ENCODE results near the gene CRHBP. TPM values are rescaled to one million over a fixed set of nuclear protein-coding genes. Genes with fewer than 3 reads are reported as not detected.

The CRHBP gene
- polyA plus RNA-seq, 3 donors = 2.2 TPM; not detected in 2

DNA sequence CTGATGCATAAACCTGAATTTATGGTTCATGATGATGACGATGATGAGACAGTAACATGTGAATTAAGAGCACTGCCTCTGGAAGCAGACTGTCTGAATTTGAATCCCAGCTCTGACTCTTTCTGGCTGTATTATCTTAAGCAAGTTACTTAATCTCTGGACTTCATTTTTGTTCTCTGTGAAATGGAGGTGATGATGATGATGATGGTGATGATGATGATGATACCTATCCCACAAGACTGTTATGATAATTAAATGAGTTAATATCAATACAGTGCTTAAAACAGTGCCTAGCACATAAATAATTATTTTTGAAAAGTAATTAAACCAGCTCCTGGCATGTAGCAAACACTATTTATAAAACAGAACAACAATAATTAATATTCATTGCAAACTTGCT lies 64.1 kb downstream of the CRHBP start:
- H3K4me2 ChIP-seq (replicated peaks; ENCODE audit: extremely low read depth, low read length, poor library complexity, severe bottlenecking) = no peak overlapping the region
- no peaks in the 10 kb centered on the region for H3K36me3 Mint-ChIP-seq
- H3K4me3 ChIP-seq (replicated peaks in 1 of 3; ENCODE audit: low read depth in 2 of 3, low read length in 3 of 3) = no peak overlapping the region
- H3K4me1 ChIP-seq (ENCODE audit: control insufficient read depth in 1 of 2, insufficient read depth in 2 of 2, low read length in 2 of 2) = no peaks in the 10 kb centered on the region
- TF ChIP-seq, protein P1, sequence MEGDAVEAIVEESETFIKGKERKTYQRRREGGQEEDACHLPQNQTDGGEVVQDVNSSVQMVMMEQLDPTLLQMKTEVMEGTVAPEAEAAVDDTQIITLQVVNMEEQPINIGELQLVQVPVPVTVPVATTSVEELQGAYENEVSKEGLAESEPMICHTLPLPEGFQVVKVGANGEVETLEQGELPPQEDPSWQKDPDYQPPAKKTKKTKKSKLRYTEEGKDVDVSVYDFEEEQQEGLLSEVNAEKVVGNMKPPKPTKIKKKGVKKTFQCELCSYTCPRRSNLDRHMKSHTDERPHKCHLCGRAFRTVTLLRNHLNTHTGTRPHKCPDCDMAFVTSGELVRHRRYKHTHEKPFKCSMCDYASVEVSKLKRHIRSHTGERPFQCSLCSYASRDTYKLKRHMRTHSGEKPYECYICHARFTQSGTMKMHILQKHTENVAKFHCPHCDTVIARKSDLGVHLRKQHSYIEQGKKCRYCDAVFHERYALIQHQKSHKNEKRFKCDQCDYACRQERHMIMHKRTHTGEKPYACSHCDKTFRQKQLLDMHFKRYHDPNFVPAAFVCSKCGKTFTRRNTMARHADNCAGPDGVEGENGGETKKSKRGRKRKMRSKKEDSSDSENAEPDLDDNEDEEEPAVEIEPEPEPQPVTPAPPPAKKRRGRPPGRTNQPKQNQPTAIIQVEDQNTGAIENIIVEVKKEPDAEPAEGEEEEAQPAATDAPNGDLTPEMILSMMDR (IDR thresholded peaks at IDR 0.05) = no peak
- H3K27me3 Mint-ChIP-seq (ENCODE audit: low read depth in 3 of 3) = peaks cover 0 to 3% (median 0%) of the 10 kb centered on the region in 3 donors
- no peaks in the 10 kb centered on the region for H3K36me3 ChIP-seq (replicated peaks in 1 of 2; ENCODE audit: control insufficient read depth in 1 of 2, insufficient read depth in 2 of 2, low read length in 2 of 2)
- no peak overlapping the region for H3K9ac ChIP-seq (ENCODE audit: insufficient read depth, low read length, poor library complexity, severe bottlenecking)
- no peak overlapping the region for H3K27ac ChIP-seq (ENCODE audit: low read depth in 1 of 2, low read length in 2 of 2)
- H3K4me1 Mint-ChIP-seq = no peaks in the 10 kb centered on the region
- DNase-seq = no peak
- no peaks in the 10 kb centered on the region for H3K27me3 ChIP-seq (ENCODE audit: control insufficient read depth in 2 of 2, insufficient read depth in 2 of 2, low read length in 2 of 2)
- no peaks in the 10 kb centered on the region for H3K9me3 ChIP-seq (replicated peaks in 1 of 2; ENCODE audit: control insufficient read depth in 1 of 2, insufficient read depth in 1 of 2, low read length in 2 of 2)
- H2AFZ ChIP-seq (ENCODE audit: insufficient read depth, low read depth, low read length, poor library complexity, severe bottlenecking) = no peak overlapping the region
- H3K79me2 ChIP-seq (ENCODE audit: insufficient read depth, low read length) = no peaks in the 10 kb centered on the region
- no CpG with 5 or more reads among the region's 1 CpG for WGBS (ENCODE audit: insufficient coverage)
- H3K9me3 Mint-ChIP-seq = no peaks in the 10 kb centered on the region
- intact Hi-C loops (cut with micrococcal nuclease) = loop anchor here in 1 of 2 donors (10.0 kb wide), 1 partner anchor 152 kb away; no protein-coding TSS in a partner anchor
- H3K4me3 Mint-ChIP-seq = no peak overlapping the region
- no peaks in the 10 kb centered on the region for H4K20me1 ChIP-seq (ENCODE audit: insufficient read depth, low read length)
- no peak overlapping the region for H3K27ac Mint-ChIP-seq

DNA sequence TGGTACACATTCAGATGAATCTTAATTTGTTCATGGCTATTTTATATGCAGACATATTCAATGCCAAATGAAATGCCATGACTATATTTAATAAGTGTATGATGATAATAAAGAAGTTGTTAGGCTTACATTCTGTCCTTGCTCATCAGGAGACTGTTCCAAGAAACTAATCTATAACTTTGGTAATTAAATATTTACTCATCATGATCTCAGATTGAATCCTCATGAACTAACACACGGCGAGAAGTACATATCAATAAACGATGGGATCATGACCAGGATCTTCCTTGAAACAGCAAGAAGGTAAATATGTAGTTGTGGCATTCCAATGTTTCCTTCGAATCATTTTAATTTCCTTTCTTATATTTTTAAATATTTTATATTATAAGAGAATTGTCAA lies 64.8 kb downstream of the CRHBP start:
- Mint-ChIP-seq H3K9me3 (peaks cover 0 to 5% (median 2%) of the 10 kb centered on the region in 7 donors), H3K36me3 (no peaks in the 10 kb centered on the region), H3K4me1 (no peaks in the 10 kb centered on the region), H3K4me3 (no peak overlapping the region), H3K27ac (no peak overlapping the region), H3K27me3 (ENCODE audit: low read depth in 3 of 3) (peaks cover 0 to 4% (median 0%) of the 10 kb centered on the region in 3 donors)
- Histone ChIP-seq H3K9me3 (replicated peaks in 1 of 2; ENCODE audit: control insufficient read depth in 1 of 2, insufficient read depth in 1 of 2, low read length in 2 of 2) (no peaks in the 10 kb centered on the region), H3K9ac (ENCODE audit: insufficient read depth, low read length, poor library complexity, severe bottlenecking) (no peak overlapping the region), H3K79me2 (ENCODE audit: insufficient read depth, low read length) (no peaks in the 10 kb centered on the region), H3K36me3 (replicated peaks in 1 of 2; ENCODE audit: control insufficient read depth in 1 of 2, insufficient read depth in 2 of 2, low read length in 2 of 2) (no peaks in the 10 kb centered on the region), H3K4me1 (ENCODE audit: control insufficient read depth in 1 of 2, insufficient read depth in 2 of 2, low read length in 2 of 2) (no peaks in the 10 kb centered on the region), H3K27ac (ENCODE audit: low read depth in 1 of 2, low read length in 2 of 2) (no peak overlapping the region), H2AFZ (ENCODE audit: insufficient read depth, low read depth, low read length, poor library complexity, severe bottlenecking) (no peak overlapping the region), H3K4me3 (replicated peaks in 1 of 3; ENCODE audit: low read depth in 2 of 3, low read length in 3 of 3) (no peak overlapping the region), H4K20me1 (ENCODE audit: insufficient read depth, low read length) (no peaks in the 10 kb centered on the region), H3K4me2 (replicated peaks; ENCODE audit: extremely low read depth, low read length, poor library complexity, severe bottlenecking) (no peak overlapping the region), H3K27me3 (ENCODE audit: control insufficient read depth in 2 of 2, insufficient read depth in 2 of 2, low read length in 2 of 2) (no peaks in the 10 kb centered on the region)
- TF ChIP-seq, protein P1 (IDR thresholded peaks at IDR 0.05) = no peak
- intact Hi-C loops (cut with micrococcal nuclease) = loop anchor here in 1 of 2 donors (10.0 kb wide), 1 partner anchor 153 kb away; no protein-coding TSS in a partner anchor
- DNase-seq = no peak
- no CpG with 5 or more reads among the region's 4 CpGs for WGBS (ENCODE audit: insufficient coverage)

Small RNA genes within 50 kb of the gene (small RNA-seq; reads per million reads assigned to genes)
- not detected for gene RNU6ATAC36P (ENCODE audit: insufficient read length, low read depth)

Other genes starting within 250 kb of the CRHBP start
- gene F2R, start 236.9 kb upstream of the CRHBP start, polyA plus RNA-seq = under 1 TPM; 0.09 to 0.33 (median 0.22) TPM
- 10 to 100 TPM in 2 of 3 donors, 1 to 10 TPM in 1; 2.5 to 23.9 (median 11.4) TPM for gene F2RL1, start 134.0 kb upstream of the CRHBP start, polyA plus RNA-seq
- 10 to 100 TPM; 13.4 to 39.3 (median 21.2) TPM for gene S100Z, start 103.0 kb upstream of the CRHBP start, polyA plus RNA-seq
- 10 to 100 TPM in 2 of 3 donors, 1 to 10 TPM in 1; 8.0 to 21.9 (median 13.0) TPM for gene AGGF1, start 77.4 kb downstream of the CRHBP start, polyA plus RNA-seq
- 1 to 10 TPM; 1.2 to 2.9 (median 1.5) TPM for gene ZBED3, start 134.2 kb downstream of the CRHBP start, polyA plus RNA-seq